LNCaP clone FGC (cell line): ENCODE measurements around the gene IP6K3.

Source experiments
- DNase-seq: peaks from one replicate; pipeline ENCODE4 v3.0.0-alpha.2; 2011; ENCODE audit warnings: low read depth
- H3K4me3 ChIP-seq: 2 replicates; pipeline ENCODE4 v1.5.1; 2011; ENCODE audit warnings: mild to moderate bottlenecking, low read depth, low read length, control low read depth
- TF ChIP-seq, protein P1 (sequence below): IDR thresholded peaks from 2 replicates; pipeline ENCODE4 v1.5.1; 2012; ENCODE audit warnings: mild to moderate bottlenecking; ENCODE audit not compliant: control insufficient read depth, insufficient read depth; ENCODE audit errors: extremely low read depth

Gene IP6K3

DNA sequence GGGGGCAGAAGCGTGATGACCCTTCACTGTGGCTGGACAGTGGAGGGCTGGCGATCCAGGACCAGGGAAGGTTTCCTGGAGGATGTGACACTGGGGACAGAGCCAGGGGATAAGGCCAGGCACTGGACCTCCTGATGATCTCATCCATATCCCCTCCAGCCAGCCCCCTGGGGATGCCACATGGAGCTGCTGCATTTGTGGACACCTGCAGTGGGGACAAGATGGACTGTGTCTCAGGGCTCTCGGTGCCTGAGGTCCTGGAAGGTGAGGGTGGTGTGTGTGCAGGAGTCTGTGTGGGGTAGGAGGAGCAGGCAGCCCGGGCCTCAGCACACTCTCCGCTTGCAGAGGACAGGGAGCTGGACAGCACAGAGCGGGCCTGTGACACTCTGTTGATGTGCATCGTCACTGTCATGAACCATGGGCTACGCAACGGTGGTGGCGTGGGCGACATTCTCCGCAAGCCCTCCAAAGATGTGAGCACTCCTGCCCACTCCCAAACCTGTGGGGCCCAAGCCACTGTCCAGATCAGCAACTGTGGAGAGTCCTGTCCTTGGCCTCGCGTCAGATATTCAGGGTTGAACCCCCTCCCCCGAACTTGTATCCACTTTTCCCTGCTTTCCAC lies 55.1 kb downstream of the IP6K3 start:
- TF ChIP-seq, protein P1, sequence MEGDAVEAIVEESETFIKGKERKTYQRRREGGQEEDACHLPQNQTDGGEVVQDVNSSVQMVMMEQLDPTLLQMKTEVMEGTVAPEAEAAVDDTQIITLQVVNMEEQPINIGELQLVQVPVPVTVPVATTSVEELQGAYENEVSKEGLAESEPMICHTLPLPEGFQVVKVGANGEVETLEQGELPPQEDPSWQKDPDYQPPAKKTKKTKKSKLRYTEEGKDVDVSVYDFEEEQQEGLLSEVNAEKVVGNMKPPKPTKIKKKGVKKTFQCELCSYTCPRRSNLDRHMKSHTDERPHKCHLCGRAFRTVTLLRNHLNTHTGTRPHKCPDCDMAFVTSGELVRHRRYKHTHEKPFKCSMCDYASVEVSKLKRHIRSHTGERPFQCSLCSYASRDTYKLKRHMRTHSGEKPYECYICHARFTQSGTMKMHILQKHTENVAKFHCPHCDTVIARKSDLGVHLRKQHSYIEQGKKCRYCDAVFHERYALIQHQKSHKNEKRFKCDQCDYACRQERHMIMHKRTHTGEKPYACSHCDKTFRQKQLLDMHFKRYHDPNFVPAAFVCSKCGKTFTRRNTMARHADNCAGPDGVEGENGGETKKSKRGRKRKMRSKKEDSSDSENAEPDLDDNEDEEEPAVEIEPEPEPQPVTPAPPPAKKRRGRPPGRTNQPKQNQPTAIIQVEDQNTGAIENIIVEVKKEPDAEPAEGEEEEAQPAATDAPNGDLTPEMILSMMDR: no peak
- H3K4me3 ChIP-seq: no peak overlapping the region
- no peak for DNase-seq

- no peak overlapping the region for H3K4me3 ChIP-seq
- no peak for DNase-seq
- TF ChIP-seq, protein P1: no peak
Measured at GRCh38 chr6:33690766-33691165, 55.9 kb downstream of the IP6K3 start.

GRCh38 chr6:33689879-33690278 lies 56.8 kb downstream of the IP6K3 start:
- TF ChIP-seq, protein P1: no peak
- no peak for DNase-seq
- no peak overlapping the region for H3K4me3 ChIP-seq

DNA sequence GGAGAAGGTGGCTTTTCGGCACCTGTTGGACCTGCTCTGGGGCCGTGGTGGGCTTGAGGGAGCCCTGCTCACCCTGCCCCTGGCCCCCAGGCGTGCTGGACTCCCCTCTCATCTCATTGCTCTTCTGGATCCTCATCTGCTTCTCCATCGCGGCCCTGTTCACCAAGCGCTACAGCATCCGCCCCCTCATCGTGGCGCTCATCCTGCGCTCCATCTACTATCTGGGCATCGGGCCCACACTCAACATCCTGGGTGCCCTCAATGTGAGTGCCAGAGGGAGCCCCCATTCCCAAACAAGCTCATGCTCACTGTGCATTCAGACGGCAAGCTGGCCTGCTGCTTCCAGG lies 57.6 kb downstream of the IP6K3 start:
- TF ChIP-seq, protein P1: no peak
- H3K4me3 ChIP-seq: no peak overlapping the region
- no peak for DNase-seq

- no peak for DNase-seq
- H3K4me3 ChIP-seq: no peak overlapping the region
- TF ChIP-seq, protein P1: no peak
Measured at GRCh38 chr6:33688451-33689147, 58.1 kb downstream of the IP6K3 start.

DNA sequence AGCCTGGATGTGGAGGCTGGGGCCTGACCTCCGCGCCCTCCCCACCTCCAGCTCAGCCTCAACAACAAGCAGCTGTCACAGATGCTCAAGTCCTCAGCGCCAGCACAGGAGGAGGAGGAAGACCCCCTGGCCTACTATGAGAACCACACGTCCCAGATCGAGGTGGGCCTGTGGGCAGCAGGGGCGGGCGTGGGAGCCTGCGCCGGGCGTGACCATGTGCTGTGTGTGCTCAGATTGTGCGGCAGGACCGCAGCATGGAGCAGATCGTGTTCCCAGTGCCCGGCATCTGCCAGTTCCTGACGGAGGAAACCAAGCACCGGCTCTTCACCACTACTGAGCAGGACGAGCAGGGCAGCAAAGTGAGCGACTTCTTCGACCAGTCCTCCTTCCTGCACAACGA lies 58.7 kb downstream of the IP6K3 start:
- TF ChIP-seq, protein P1: no peak
- DNase-seq: no peak
- H3K4me3 ChIP-seq: no peak overlapping the region
